ENCODE measurements around the gene CRHR1. TPM values are rescaled to one million over a fixed set of nuclear protein-coding genes. Genes with fewer than 3 reads are reported as not detected.

CRHR1 gene
- total and polyA plus RNA-seq, 2 of the 4 experiments (the other 2 are of a cell fraction), result not detected

DNA sequence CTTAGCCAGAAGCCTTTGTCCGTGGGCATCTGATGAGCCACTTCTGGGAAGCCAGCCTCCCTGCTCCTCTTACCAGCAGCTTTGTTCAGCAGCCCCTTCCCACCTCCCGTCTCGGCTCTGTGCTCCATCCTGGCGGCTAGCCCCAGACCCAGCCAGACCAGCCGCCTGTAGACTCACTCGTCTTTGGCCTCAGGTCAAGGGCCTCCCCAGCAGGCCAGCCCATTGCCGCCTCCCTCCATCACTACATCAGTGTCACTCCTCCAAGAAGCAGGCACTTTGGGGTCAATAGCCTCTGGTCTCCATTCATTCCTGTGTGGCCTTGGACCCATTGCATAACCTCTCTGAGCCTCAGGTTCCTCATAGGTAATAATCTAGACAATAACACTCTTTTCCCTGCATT, 20.9 kb upstream of the CRHR1 start:
- ATAC-seq (ENCODE audit: low read depth) (no peak), DNase-seq (no peak)
- H3K27me3 ChIP-seq (ENCODE audit: control insufficient read depth, insufficient read depth, low read length), result peaks cover 23% of the 10 kb centered on the region
- in situ Hi-C loops (cut with MboI; ENCODE audit: low sequenced_read_pairs), result no loop called here
- no peaks in the 10 kb centered on the region for H3K79me1 ChIP-seq (ENCODE audit: low read depth in 1 of 2, low read length in 2 of 2)
- H3K27ac ChIP-seq (ENCODE audit: insufficient read depth, low read length), result no peak overlapping the region
- H3K14ac ChIP-seq (replicated peaks; ENCODE audit: low read depth, low read length), result no peak overlapping the region
- H3K36me3 ChIP-seq (ENCODE audit: control insufficient read depth, insufficient read depth, low read length), result no peaks in the 10 kb centered on the region
- no peak overlapping the region for H3K56ac ChIP-seq (ENCODE audit: extremely low read depth, insufficient read depth, low read length)
- H3K4me1 ChIP-seq (ENCODE audit: control insufficient read depth, insufficient read depth, low read length), result no peaks in the 10 kb centered on the region
- H2BK15ac ChIP-seq (ENCODE audit: low read depth, low read length), result no peak overlapping the region
- H2BK120ac ChIP-seq (ENCODE audit: low read depth, low read length), result no peak overlapping the region
- no peak overlapping the region for H2BK5ac ChIP-seq (ENCODE audit: low read depth, low read length, poor library complexity, severe bottlenecking)
- ChIA-PET CTCF (interaction anchor here (0.7 kb wide), 1 partner anchor 138 kb away, joined by 6 read pairs; no protein-coding TSS in a partner anchor), POLR2A (ENCODE audit: unreplicated experiment) (no interaction called here)
- no peak overlapping the region for H4K91ac ChIP-seq (ENCODE audit: insufficient read depth, low read depth, low read length)
- no peak overlapping the region for H3K4me2 ChIP-seq (ENCODE audit: low read depth, low read length)
- intact Hi-C loops (cut with micrococcal nuclease), result no loop called here
- H3K18ac ChIP-seq (ENCODE audit: low read depth, low read length), result no peak overlapping the region
- no peaks in the 10 kb centered on the region for H3K9me3 ChIP-seq (ENCODE audit: control insufficient read depth, insufficient read depth, low read length)
- H3K9ac ChIP-seq (ENCODE audit: low read depth, low read length), result no peak overlapping the region
- H2AFZ ChIP-seq (replicated peaks; ENCODE audit: low read length, poor library complexity), result no peak overlapping the region
- no peaks in the 10 kb centered on the region for H4K20me1 ChIP-seq (ENCODE audit: insufficient read depth, low read length)
- H3K9me1 ChIP-seq (ENCODE audit: insufficient read depth, low read length), result no peaks in the 10 kb centered on the region
- H4K5ac ChIP-seq (ENCODE audit: low read depth, low read length), result no peak overlapping the region
- BruUV-seq (replicated peaks), result no TSS peak
- no peak overlapping the region for H2BK20ac ChIP-seq (ENCODE audit: low read depth, low read length)
- no peak overlapping the region for H2AK9ac ChIP-seq (replicated peaks; ENCODE audit: low read depth, low read length, poor library complexity)
- no peak overlapping the region for H3K23ac ChIP-seq (ENCODE audit: low read depth, low read length)
- dilution Hi-C loops (cut with HindIII; ENCODE audit: low sequenced_read_pairs, unreplicated experiment), result no loop called here
- TF ChIP-seq MAZ (IDR thresholded peaks at IDR 0.05; ENCODE audit: borderline replicate concordance, low read depth, low read length) (no peak), SMC3 (IDR thresholded peaks at IDR 0.05; ENCODE audit: low read depth, low read length) (no peak), CEBPB (IDR thresholded peaks at IDR 0.05; ENCODE audit: low read depth, low read length) (no peak), MAFK (IDR thresholded peaks at IDR 0.05; ENCODE audit: low read depth, low read length) (no peak), MXI1 (IDR thresholded peaks at IDR 0.05; ENCODE audit: borderline replicate concordance, low read depth, low read length) (no peak), POLR2A (IDR thresholded peaks at IDR 0.05; ENCODE audit: low read depth, low read length) (no peak), RCOR1 (IDR thresholded peaks at IDR 0.05; ENCODE audit: insufficient replicate concordance, low read length) (no peak), BHLHE40 (IDR thresholded peaks at IDR 0.05; ENCODE audit: low read depth, low read length) (no peak), RFX5 (IDR thresholded peaks at IDR 0.05; ENCODE audit: low read depth, low read length) (no peak), RAD21 (IDR thresholded peaks at IDR 0.05; ENCODE audit: low read length) (no peak), FOS (IDR thresholded peaks at IDR 0.05; ENCODE audit: low read depth, low read length) (no peak), CHD1 (IDR thresholded peaks at IDR 0.05; ENCODE audit: low read depth, low read length) (no peak), NFE2L2 (IDR thresholded peaks at IDR 0.05; ENCODE audit: low read depth, low read length) (no peak)
- TF ChIP-seq, protein P1, sequence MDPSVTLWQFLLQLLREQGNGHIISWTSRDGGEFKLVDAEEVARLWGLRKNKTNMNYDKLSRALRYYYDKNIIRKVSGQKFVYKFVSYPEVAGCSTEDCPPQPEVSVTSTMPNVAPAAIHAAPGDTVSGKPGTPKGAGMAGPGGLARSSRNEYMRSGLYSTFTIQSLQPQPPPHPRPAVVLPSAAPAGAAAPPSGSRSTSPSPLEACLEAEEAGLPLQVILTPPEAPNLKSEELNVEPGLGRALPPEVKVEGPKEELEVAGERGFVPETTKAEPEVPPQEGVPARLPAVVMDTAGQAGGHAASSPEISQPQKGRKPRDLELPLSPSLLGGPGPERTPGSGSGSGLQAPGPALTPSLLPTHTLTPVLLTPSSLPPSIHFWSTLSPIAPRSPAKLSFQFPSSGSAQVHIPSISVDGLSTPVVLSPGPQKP (IDR thresholded peaks at IDR 0.05; ENCODE audit: borderline replicate concordance, low read depth, low read length), result no peak
- TF ChIP-seq, protein P2, sequence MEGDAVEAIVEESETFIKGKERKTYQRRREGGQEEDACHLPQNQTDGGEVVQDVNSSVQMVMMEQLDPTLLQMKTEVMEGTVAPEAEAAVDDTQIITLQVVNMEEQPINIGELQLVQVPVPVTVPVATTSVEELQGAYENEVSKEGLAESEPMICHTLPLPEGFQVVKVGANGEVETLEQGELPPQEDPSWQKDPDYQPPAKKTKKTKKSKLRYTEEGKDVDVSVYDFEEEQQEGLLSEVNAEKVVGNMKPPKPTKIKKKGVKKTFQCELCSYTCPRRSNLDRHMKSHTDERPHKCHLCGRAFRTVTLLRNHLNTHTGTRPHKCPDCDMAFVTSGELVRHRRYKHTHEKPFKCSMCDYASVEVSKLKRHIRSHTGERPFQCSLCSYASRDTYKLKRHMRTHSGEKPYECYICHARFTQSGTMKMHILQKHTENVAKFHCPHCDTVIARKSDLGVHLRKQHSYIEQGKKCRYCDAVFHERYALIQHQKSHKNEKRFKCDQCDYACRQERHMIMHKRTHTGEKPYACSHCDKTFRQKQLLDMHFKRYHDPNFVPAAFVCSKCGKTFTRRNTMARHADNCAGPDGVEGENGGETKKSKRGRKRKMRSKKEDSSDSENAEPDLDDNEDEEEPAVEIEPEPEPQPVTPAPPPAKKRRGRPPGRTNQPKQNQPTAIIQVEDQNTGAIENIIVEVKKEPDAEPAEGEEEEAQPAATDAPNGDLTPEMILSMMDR (conservative IDR thresholded peaks at IDR 0.05; ENCODE audit: low read depth, low read length), result no peak
- TF ChIP-seq, protein P3, sequence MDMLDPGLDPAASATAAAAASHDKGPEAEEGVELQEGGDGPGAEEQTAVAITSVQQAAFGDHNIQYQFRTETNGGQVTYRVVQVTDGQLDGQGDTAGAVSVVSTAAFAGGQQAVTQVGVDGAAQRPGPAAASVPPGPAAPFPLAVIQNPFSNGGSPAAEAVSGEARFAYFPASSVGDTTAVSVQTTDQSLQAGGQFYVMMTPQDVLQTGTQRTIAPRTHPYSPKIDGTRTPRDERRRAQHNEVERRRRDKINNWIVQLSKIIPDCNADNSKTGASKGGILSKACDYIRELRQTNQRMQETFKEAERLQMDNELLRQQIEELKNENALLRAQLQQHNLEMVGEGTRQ (IDR thresholded peaks at IDR 0.05; ENCODE audit: low read depth, low read length), result no peak
- no peak overlapping the region for H2AK5ac ChIP-seq (ENCODE audit: low read depth, low read length)
- no peak overlapping the region for H4K8ac ChIP-seq (ENCODE audit: low read depth in 2 of 2, low read length in 2 of 2)
- 23% methylated on average over 2 of the region's 7 CpGs; no CpG with 5 or more reads in 1 of the 2 experiments for WGBS, 2 experiments (ENCODE audit: extremely low coverage in 2 of 2, insufficient read length in 1 of 2)
- H3K4me3 ChIP-seq (ENCODE audit: insufficient read depth, low read depth, low read length), result no peak overlapping the region
- H3K4ac ChIP-seq (ENCODE audit: low read depth, low read length), result no peak overlapping the region
